Nephron (organoid): Measurements from ENCODE around the gene RAET1E.
A peak's percentile ranks its signal among the peaks of the same experiment; 100 is the strongest.
"Not testable (repeated sequence)": the region's sequence is repeated elsewhere in the genome, so short reads cannot be mapped to it uniquely, and the experiment has no call there.

Experiments
- H3K27ac Mint-ChIP-seq, 3 experiments: 2 replicates each; pipeline ENCODE4 v1.8.0; 2020; ENCODE audit warnings: mixed read lengths in 3 of 3, mild to moderate bottlenecking in 2 of 3, moderate library complexity in 1 of 3
- H3K27me3 Mint-ChIP-seq: 2 replicates; pipeline ENCODE4 v1.8.0; 2021; ENCODE audit warnings: low read depth, mild to moderate bottlenecking, moderate library complexity, mixed read lengths
- H3K36me3 Mint-ChIP-seq: 2 replicates; pipeline ENCODE4 v1.8.0; 2020; ENCODE audit warnings: low read depth, mixed read lengths
- H3K4me1 Mint-ChIP-seq: 2 replicates; pipeline ENCODE4 v1.8.0; 2020; ENCODE audit warnings: mixed read lengths
- H3K4me3 Mint-ChIP-seq, 3 experiments: 2 replicates each; pipeline ENCODE4 v1.8.0; 2020; ENCODE audit warnings: mild to moderate bottlenecking in 3 of 3, mixed read lengths in 3 of 3, moderate library complexity in 2 of 3
- H3K9me3 Mint-ChIP-seq: 2 replicates; pipeline ENCODE4 v1.8.0; 2020; ENCODE audit warnings: mixed read lengths
- TF ChIP-seq, protein P1 (sequence below), 3 experiments: fragments of 200-600 bp; sonication (generic); IDR thresholded peaks; one replicate each; pipeline ENCODE4 v1.5.0; 2021; ENCODE audit warnings: antibody characterized with exemption in 3 of 3; ENCODE audit not compliant: unreplicated experiment in 3 of 3

The RAET1E gene

DNA sequence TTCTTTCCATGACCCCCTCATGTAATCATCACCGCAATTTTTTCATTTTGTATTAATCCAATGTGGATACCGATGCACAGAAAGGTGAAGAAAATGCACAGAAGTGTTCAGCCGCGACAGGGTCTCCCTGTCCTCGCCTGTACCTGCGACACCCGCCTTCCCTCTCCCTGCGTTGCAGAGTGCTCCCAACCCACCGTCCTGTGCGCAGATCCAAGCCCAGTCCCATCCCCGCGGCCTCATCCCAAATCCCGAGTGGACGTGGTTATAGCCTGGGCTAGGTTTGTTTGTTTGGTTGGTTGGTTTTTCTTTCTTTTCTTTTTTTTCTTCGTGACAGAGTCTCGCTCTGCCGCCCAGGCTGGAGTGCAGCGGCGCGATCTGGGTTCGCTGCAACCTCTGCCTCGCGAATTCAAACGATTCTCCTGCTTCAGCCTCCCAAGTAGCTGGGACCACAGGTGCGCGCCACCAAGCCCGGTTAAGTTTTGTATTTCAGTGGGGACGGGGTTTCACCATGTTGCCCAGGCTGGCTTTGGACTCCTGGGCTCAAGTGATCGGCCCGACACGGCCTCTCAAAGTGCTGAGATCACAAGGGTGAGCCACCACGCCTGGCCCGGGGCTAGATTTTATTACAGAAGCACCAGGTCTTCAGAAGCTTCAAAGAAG, 25.5 kb upstream of the RAET1E start:
- TF ChIP-seq, protein P1, sequence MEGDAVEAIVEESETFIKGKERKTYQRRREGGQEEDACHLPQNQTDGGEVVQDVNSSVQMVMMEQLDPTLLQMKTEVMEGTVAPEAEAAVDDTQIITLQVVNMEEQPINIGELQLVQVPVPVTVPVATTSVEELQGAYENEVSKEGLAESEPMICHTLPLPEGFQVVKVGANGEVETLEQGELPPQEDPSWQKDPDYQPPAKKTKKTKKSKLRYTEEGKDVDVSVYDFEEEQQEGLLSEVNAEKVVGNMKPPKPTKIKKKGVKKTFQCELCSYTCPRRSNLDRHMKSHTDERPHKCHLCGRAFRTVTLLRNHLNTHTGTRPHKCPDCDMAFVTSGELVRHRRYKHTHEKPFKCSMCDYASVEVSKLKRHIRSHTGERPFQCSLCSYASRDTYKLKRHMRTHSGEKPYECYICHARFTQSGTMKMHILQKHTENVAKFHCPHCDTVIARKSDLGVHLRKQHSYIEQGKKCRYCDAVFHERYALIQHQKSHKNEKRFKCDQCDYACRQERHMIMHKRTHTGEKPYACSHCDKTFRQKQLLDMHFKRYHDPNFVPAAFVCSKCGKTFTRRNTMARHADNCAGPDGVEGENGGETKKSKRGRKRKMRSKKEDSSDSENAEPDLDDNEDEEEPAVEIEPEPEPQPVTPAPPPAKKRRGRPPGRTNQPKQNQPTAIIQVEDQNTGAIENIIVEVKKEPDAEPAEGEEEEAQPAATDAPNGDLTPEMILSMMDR (IDR thresholded peaks at IDR 0.05; ENCODE audit: unreplicated experiment in 3 of 3) = no peak
- Mint-ChIP-seq H3K9me3 (peaks cover 4% of the 10 kb centered on the region), H3K4me3 (peak overlapping the region; percentile 76 to 83 (median 82)), H3K27me3 (peaks cover 89% of the 10 kb centered on the region), H3K4me1 (peaks cover 7% of the 10 kb centered on the region), H3K36me3 (no peaks in the 10 kb centered on the region), H3K27ac (peak overlapping the region in 1 of 3 experiments; percentile 5)

DNA sequence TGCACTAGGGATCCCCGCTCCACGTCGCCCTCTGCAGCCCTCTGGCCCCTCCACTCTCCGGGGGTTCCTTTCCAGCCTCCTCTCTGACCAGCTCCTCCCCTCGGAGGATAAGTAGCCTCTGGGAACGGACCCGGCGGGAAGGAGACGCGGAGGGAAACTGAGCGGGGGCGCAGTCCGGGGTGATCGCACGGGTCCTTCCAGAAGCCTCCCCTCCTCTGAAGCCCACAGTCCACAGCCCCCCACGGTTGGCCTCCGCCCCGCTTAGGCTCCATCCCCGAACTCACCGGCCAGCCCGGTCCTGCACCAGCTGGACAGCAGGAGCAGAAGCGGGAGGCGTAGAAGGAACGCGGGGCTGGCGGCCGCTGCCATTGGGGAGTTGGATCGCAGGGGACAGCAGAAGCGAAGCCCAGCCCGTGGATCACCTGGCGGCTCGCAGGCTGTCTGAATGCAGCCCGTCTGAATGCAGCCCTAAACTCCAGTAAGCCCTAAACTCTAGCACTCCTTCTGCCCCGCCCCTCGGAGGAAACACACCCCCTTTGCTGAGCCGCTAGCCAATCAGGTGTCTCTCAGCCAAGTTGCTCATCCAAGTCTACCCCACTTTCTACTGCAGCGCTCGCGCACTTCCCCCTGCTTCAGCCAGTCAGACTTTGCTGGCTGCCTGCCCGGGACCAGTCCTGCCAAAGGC, 24.9 kb upstream of the RAET1E start, which contains the start of gene RAET1G:
Gene RAET1G, minus strand, starts transcription at position 480 of the 685 bp plus-strand sequence. Its CDS starts 111 bp downstream, at position 369.
- H3K4me1 Mint-ChIP-seq = peaks cover 7% of the 10 kb centered on the region

DNA sequence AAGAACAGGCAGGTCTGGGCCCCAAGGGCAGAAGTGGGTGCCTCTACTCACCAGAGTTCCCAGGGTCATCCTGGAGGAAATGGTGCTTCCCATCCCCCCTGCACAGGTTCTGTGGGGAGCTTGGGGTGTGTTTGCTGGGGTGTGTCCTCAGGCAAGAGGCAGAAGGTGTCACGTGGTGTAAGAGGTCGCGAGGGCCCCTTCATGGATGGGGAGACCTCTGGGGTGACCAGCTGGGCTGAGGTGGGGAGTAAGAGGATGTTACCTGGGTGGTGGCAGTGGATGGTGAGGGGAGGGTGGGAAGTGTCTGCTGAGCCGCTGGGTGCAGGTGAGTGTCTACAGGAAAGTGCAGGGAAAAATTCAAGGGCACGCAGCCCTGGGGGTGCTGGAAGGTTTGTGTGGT, 24.2 kb upstream of the RAET1E start:
- H3K4me1 Mint-ChIP-seq, H3K36me3 Mint-ChIP-seq, H3K27ac Mint-ChIP-seq, H3K9me3 Mint-ChIP-seq: not testable (repeated sequence)
- peaks cover 82% of the 10 kb centered on the region for H3K27me3 Mint-ChIP-seq
- H3K4me3 Mint-ChIP-seq = peak overlapping the region; percentile 64 to 76 (median 71)

More for the DNA sequence above, 24.9 kb upstream of the RAET1E start, which contains the start of gene RAET1G:
- TF ChIP-seq, protein P1 (IDR thresholded peaks at IDR 0.05; ENCODE audit: unreplicated experiment in 3 of 3) = no peak
- peak within 1 kb of the TSS in 1 of 3 experiments; percentile 5 for H3K27ac Mint-ChIP-seq
- peak within 1 kb of the TSS; percentile 76 to 83 (median 82) for H3K4me3 Mint-ChIP-seq
- no peaks in the 10 kb centered on the region for H3K36me3 Mint-ChIP-seq
- H3K27me3 Mint-ChIP-seq = peaks cover 88% of the 10 kb centered on the region
- peaks cover 3% of the 10 kb centered on the region for H3K9me3 Mint-ChIP-seq

DNA sequence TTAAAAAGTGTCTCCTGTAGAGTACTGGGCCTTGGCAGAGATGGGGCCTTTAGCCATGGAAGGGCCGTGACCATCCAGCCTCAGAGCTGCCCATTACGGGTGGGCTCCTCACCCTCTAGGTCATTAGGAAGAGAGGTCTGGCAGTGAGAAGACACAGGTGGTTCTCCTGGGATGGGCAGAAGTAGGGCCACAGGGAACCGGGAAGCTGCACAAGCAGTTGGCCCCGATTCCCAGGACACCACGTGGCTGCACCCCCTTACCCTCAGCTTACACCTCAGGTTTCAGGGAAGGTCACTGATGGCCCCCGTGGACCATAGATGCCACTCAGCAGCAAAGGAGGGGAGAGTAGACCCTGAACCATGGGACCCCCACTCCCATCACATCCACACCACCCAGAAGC, 23.4 kb upstream of the RAET1E start:
- Mint-ChIP-seq H3K27ac (no peak overlapping the region), H3K4me1 (peaks cover 7% of the 10 kb centered on the region), H3K4me3 (peak overlapping the region; percentile 67 to 71 (median 71)), H3K36me3 (no peaks in the 10 kb centered on the region), H3K9me3 (peaks cover 3% of the 10 kb centered on the region), H3K27me3 (peaks cover 81% of the 10 kb centered on the region)
- TF ChIP-seq, protein P1 (IDR thresholded peaks at IDR 0.05; ENCODE audit: unreplicated experiment in 3 of 3) = no peak

DNA sequence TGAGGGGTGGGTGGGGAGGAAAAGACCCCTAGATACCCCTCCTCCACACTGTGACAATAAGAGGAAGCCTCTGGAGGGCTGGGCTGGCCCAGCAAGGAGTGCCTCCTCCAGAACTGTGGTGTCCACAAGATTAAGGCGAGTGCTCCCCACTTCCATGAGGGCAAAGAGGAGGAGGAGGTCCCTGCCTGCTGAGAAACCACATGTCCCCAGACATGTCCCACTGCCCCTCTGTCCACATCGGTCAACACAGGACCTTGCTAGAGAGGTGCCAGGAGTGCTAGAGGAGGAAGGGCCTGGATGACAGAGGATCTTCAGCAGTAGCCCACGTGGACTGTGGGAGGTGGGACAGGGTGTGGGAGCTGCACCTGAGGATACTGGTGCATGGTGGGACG, 21.9 kb upstream of the RAET1E start:
- Mint-ChIP-seq H3K27ac (no peak overlapping the region), H3K36me3 (no peaks in the 10 kb centered on the region), H3K4me1 (peaks cover 7% of the 10 kb centered on the region), H3K27me3 (peaks cover 66% of the 10 kb centered on the region), H3K9me3 (no peaks in the 10 kb centered on the region), H3K4me3 (peak overlapping the region in 1 of 3 experiments; percentile 52)
- TF ChIP-seq, protein P1 (IDR thresholded peaks at IDR 0.05; ENCODE audit: unreplicated experiment in 3 of 3) = no peak

DNA sequence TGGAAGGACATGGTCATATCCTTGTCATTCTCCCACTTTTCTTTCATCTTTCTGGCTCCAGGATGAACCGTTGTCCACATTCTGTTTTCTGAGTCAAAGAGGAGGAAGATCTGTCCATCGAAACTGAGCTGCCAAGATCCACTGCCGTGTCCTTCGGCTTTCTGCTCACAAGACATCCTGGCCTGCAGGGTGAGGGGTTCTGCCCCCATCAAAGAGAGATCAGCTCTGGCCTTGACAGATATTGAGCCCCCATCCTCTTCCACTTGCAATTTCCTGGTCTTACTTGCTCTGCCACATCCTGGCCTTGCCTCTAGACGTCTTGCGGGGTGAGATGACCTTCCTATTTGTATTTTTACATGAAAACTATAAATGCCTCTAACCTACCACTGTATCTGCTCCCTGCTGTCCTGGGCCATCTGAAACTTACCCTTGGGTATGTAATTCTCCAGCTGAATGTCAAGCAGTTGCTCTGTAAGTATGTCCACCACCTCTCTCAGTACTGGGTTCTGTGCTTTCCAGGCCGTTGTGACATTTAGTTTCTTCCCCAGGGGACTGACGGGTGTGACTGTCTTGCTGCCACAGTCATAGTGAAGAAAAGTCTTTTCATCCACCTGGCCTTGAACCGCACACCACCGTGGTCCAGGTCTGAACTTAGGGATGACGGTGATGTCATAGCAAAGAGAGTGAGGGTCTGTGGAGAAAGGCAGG, 21.4 kb upstream of the RAET1E start:
- not testable (repeated sequence) for H3K4me1 Mint-ChIP-seq, H3K4me3 Mint-ChIP-seq, H3K9me3 Mint-ChIP-seq, H3K36me3 Mint-ChIP-seq, H3K27ac Mint-ChIP-seq
- peaks cover 65% of the 10 kb centered on the region for H3K27me3 Mint-ChIP-seq
